Stimulated activated CD4-positive, alpha-beta T cell treated with anti-CD3 and anti-CD28 coated beads, Interleukin-4, amount 100 ng/mL, for 24 hours (primary cell): ENCODE data around the gene GDPD1.
A peak's percentile ranks its signal among the peaks of the same experiment; 100 is the strongest.
"Not testable (repeated sequence)": the region's sequence is repeated elsewhere in the genome, so short reads cannot be mapped to it uniquely, and the experiment has no call there.

Source experiments
- DNase-seq: peaks from one replicate; pipeline ENCODE4 v3.0.0-alpha.2; 2020

The GDPD1 gene

GRCh38 chr17:59220328-59221158 is at the start of gene GDPD1:
TSS of gene GDPD1 (plus strand) at chr17:59220511. CDS start at chr17:59220610, 99 bp downstream.
- peak; percentile 97 for DNase-seq

GRCh38 chr17:59172436-59173004 is 47.8 kb upstream of the GDPD1 start:
- no peak for DNase-seq

DNA sequence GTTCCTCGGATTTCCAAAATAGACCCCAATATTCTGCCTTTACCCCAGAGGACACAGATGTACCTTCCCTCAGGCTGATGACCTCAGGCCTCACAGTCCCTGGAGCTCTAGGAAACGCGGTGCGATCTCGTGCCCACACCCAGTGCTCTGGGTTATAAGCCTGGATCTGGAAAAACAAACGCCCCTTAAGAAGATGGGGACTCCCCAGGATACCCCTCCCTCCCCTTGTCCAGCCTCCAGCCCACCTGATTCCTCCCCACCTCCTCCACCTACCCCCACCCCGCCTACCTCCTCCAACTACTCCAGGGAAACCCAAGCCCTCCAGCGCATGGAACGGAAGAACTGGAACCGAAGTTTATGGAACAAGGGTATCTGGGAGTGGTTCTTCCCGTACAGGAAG is 45.6 kb upstream of the GDPD1 start:
- DNase-seq, result no peak

DNA sequence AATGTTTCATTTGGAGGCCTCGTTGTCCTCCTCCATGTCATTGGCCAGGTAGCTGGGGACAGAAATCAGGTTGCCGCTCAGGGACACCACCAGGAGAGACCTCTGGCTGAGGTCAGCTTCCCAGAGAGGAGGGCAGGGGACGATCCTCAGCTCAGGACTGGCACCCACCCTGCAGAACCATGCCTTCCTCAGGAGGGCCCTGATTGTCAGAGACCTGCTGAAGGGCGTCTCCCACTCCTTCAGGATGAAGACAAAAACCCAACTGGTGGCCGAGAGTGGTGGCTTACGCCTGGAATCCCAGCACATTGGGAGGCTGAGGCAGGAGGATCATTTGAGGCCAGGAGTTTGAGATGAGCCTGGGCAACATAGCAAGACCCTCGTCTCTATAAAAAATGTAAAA is 45.2 kb upstream of the GDPD1 start:
- no peak for DNase-seq

DNA sequence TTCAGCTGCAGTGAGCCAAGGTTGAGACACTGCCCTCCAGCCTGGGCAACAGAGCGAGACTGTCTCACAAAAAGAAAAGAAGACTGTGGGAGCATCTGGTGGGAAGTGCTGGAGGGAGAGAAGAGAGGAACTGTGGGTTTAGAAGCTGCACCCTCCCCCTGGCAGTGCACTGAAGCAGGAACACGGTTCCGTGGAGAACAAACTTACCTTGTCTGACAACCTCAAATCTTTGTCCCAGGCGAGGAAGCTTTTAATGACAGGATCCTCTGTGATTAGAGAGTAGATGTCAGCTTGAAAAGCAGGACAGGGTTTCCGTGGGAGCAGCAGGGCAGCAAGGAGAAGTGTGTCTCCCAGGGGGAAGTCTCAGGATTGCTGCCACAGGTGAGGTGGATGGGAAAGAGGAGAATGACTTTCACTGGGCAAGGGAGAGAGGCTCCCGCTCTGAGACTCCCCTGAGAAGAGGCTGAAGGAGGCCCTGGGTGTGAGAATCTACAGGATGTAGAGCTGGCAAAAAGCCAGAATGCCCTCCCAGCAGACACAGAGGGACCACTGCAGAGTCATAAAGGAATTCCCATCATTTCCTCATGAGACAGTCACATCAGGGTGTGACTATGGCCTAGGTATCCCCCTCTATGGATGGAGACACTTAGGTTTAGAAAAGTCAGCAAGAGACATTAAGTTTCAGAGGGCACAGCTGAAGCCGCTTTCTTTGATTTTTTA is 41.9 kb upstream of the GDPD1 start:
- no peak for DNase-seq

DNA sequence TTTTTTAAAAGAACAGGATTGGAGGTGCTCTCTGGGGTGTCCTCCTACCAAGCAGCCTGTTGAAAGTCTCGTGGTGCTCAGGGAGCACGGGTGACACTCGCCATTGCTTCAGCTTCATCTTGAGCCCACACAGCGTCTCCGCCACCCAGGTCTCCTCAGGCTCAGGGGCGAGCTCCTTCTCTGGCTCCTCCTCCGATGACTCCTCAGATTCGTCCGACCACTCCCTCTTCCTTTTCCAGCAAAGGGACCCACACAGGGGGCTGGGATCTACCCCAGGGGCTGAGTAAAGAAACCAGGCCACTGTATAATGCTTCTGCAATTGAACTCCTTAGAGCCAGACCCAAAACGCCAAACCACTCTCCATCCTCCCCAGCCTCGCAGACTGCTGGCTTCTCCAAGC is 40.7 kb upstream of the GDPD1 start:
- DNase-seq, result not testable (repeated sequence)

DNA sequence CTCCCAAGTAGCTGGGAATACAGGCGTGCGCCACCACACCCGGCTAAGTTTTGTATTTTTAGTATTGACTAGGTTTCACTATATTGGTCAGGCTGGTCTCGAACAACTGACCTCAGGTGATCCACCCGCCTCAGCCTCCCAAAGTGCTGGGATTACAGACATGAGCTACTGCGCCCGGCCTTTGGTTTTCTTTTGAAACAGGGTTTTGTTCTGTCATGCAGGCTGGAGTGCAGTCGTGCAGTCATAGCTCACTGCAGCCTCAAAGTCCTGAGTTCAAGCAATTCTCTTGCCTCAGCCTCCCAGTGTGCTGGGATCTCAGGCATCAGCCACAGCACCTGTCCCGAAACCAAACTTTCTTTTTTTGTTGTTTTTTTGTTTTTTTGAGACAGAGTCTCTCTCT is 39.7 kb upstream of the GDPD1 start:
- DNase-seq, result no peak

- DNase-seq, result no peak
Observed at GRCh38 chr17:59181481-59181880, 38.8 kb upstream of the GDPD1 start.

- DNase-seq, result no peak
Observed at GRCh38 chr17:59185997-59186396, 34.3 kb upstream of the GDPD1 start.

- DNase-seq, result no peak
Observed at GRCh38 chr17:59186850-59187249, 33.5 kb upstream of the GDPD1 start.

DNA sequence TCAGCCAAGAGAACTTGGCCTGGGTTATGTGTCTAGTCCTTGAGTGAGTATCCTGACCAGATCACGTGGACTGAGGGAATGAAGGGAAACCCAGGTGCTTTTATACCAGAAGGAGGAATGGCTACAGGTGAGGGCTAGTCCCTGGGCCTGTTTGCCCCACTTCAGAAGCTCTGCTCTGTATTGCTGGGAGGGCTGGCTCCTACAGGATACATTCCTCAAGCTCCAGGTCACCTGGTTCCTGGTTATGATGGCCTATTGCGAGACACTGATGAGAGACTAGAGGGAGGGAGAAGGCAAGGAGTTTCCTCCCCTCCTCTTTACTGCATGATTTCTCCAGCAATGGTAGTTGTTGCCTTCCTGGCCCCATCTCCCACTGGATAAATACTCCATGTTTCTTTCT is 29.5 kb upstream of the GDPD1 start:
- no peak for DNase-seq

- no peak for DNase-seq
Observed at GRCh38 chr17:59193336-59193862, 26.9 kb upstream of the GDPD1 start.

DNA sequence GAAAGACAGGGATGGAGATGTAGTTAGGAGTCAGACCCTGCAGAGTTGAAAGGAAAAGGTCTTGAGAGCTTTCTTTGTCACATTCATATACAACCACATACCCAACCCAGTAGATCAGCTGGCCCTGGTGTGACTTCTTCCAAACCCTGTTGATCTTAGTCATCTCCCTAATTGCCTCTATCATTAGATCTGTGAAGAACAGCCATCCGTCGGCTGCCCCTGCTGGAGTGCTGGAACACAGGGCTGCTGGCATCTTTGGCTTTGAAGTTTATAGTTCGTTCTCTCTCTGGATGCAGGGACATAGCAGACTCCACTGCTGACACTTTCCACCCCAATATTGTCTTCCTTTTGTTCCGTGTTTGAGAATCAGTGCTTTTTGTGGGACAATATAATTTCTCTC is 20.9 kb upstream of the GDPD1 start:
- DNase-seq, result no peak

GRCh38 chr17:59202320-59202719 is 18.0 kb upstream of the GDPD1 start:
- DNase-seq, result no peak

DNA sequence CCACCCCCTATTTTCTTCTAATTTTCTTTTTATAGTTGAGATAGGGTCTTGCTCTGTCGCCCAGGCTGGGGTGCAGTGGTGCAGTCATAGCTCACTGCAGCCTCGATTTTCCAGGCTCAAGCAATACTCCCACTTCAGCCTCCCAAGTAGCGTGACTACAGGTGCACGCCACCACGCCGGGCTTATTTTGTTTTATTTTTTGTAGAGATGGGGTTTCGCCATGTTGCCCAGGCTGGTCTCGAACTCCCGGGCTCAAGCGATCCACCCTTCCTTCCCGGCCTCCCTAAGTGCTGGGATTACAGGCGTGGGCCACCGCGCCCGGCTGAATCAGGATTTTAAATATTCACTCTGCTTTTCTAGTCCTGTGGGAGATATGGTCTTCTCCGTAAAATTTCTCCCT is 941 bp upstream of the GDPD1 start:
- no peak for DNase-seq

GRCh38 chr17:59219992-59220327 is 351 bp upstream of the GDPD1 start:
- no peak for DNase-seq

DNA sequence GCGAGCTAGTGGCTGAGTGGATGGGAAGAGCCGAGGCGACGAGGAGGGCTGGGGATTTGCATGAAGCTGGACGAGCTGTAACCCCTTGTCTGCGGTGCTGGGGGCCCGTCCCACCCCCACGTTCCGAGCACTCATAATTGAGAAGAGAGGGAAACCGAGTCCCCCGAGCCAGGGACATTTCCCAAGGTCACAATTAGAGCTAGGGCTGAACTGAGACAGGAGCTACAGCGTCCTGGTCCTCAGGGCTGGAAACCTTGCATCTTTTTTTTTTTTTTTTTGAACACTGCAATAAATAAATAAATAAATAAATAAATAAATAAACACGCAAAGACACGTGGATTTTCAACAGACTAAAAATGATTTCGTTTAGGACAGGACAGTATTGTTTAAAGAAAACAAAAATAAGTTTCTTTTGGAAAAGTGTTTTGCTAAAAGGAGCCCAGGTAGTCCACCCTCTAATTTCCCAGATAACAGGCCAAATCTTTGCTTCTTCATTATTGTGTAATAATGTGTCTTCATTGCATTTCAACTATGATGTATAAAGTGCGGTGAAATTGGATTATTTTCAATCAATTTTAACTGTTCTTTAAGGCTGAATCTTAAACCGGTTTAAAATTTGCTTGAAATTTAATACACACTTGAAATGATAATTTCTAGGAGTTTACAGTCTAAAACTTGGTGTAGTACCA is 992 bp downstream of the GDPD1 start:
- no peak for DNase-seq

- DNase-seq, result no peak
Observed at GRCh38 chr17:59223813-59224212, 3.5 kb downstream of the GDPD1 start.

GRCh38 chr17:59228588-59228987 is 8.3 kb downstream of the GDPD1 start:
- DNase-seq, result not testable (repeated sequence)

GRCh38 chr17:59230764-59231163 is 10.5 kb downstream of the GDPD1 start:
- no peak for DNase-seq

GRCh38 chr17:59234631-59235030 is 14.3 kb downstream of the GDPD1 start:
- no peak for DNase-seq

GRCh38 chr17:59238906-59239305 is 18.6 kb downstream of the GDPD1 start:
- DNase-seq, result no peak

GRCh38 chr17:59244081-59244480 is 23.8 kb downstream of the GDPD1 start:
- no peak for DNase-seq
